ENCODE data around the gene RLIM.

RLIM gene

DNA sequence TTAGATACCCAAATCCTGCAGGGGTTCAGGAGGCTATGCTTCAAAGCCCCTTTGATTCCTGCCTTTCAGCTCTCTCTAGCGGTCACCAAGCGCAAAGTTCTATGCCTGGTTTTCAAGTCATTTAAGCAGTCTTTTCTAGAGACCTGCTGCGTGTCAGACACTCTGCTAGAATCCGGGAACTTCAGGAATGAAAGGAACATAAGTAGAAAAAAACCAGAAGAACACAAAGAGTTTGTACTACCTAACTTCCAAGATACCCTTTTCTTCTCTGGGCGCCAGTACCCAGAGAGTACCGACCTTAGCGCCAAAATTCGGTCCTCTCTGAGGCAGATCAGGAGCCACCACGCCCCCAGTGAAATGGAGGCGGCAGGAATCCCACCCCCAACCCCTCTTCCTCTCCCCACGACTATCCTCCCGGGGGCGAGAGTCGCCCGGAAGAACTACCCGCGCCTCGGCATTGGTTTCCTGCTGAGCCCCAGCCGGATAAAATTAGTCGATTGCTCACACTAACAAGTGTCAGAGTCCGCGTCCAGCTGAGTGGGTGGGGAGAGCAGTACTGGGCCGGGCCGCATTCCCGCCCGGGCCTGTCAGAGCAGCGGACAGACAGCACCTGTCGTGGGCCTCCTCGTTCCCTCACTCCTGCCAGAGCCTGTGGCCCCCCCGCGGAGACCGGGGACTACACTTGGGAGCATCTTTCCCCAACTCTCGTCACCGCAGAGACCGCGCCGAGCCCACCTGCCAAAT is 78.8 kb downstream of the RLIM start:
- FAIRE-seq: peak; percentile 77

All from G401.6 (cell line).